ENCODE data around the gene NEK10. TPM values are rescaled to one million over a fixed set of nuclear protein-coding genes. Genes with fewer than 3 reads are reported as not detected.

NEK10 gene
- total RNA-seq, 1 donor from 2014 or later, result 3.3 TPM

GRCh38 chr3:27127879-27128278, 241.3 kb downstream of the NEK10 start:
- TF ChIP-seq CTCF (IDR thresholded peaks at IDR 0.05; ENCODE audit: unreplicated experiment), result no peak
- Mint-ChIP-seq H3K4me1 (ENCODE audit: low read depth) (peaks cover 18% of the 10 kb centered on the region), H3K27ac (no peak overlapping the region), H3K4me3 (ENCODE audit: low read depth) (no peak overlapping the region), H3K36me3 (ENCODE audit: insufficient read depth) (peaks cover 1% of the 10 kb centered on the region), H3K27me3 (no peaks in the 10 kb centered on the region), H3K9me3 (ENCODE audit: low read depth) (peaks cover 6% of the 10 kb centered on the region)
- DNase-seq (ENCODE audit: low spot score, unreplicated experiment), result no peak

GRCh38 chr3:27127195-27127594, 242.0 kb downstream of the NEK10 start:
- no peak for DNase-seq (ENCODE audit: low spot score, unreplicated experiment)
- peaks cover 11% of the 10 kb centered on the region for H3K4me1 Mint-ChIP-seq (ENCODE audit: low read depth)
- H3K9me3 Mint-ChIP-seq (ENCODE audit: low read depth), result no peaks in the 10 kb centered on the region
- no peaks in the 10 kb centered on the region for H3K27me3 Mint-ChIP-seq
- H3K27ac Mint-ChIP-seq, result no peak overlapping the region
- H3K36me3 Mint-ChIP-seq (ENCODE audit: insufficient read depth), result no peaks in the 10 kb centered on the region
- H3K4me3 Mint-ChIP-seq (ENCODE audit: low read depth), result no peak overlapping the region
- TF ChIP-seq CTCF (IDR thresholded peaks at IDR 0.05; ENCODE audit: unreplicated experiment), result no peak

GRCh38 chr3:27125821-27126501, 243.2 kb downstream of the NEK10 start:
- H3K36me3 Mint-ChIP-seq (ENCODE audit: insufficient read depth), result no peaks in the 10 kb centered on the region
- TF ChIP-seq CTCF (IDR thresholded peaks at IDR 0.05; ENCODE audit: unreplicated experiment), result no peak

GRCh38 chr3:27119639-27120038, 249.5 kb downstream of the NEK10 start:
- Mint-ChIP-seq H3K4me3 (ENCODE audit: low read depth) (no peak overlapping the region), H3K27me3 (no peaks in the 10 kb centered on the region), H3K27ac (no peak overlapping the region), H3K4me1 (ENCODE audit: low read depth) (no peaks in the 10 kb centered on the region), H3K36me3 (ENCODE audit: insufficient read depth) (no peaks in the 10 kb centered on the region), H3K9me3 (ENCODE audit: low read depth) (peaks cover 5% of the 10 kb centered on the region)
- DNase-seq (ENCODE audit: low spot score, unreplicated experiment), result no peak
- TF ChIP-seq CTCF (IDR thresholded peaks at IDR 0.05; ENCODE audit: unreplicated experiment), result no peak

More at GRCh38 chr3:27125821-27126501, 243.2 kb downstream of the NEK10 start:
- Mint-ChIP-seq H3K9me3 (ENCODE audit: low read depth) (peaks cover 5% of the 10 kb centered on the region), H3K4me3 (ENCODE audit: low read depth) (no peak overlapping the region), H3K27me3 (no peaks in the 10 kb centered on the region), H3K4me1 (ENCODE audit: low read depth) (peaks cover 11% of the 10 kb centered on the region), H3K27ac (no peak overlapping the region)
- no peak for DNase-seq (ENCODE audit: low spot score, unreplicated experiment)

- Mint-ChIP-seq H3K27ac (no peak overlapping the region), H3K27me3 (no peaks in the 10 kb centered on the region), H3K4me3 (ENCODE audit: low read depth) (no peak overlapping the region), H3K9me3 (ENCODE audit: low read depth) (no peaks in the 10 kb centered on the region), H3K36me3 (ENCODE audit: insufficient read depth) (no peaks in the 10 kb centered on the region), H3K4me1 (ENCODE audit: low read depth) (no peaks in the 10 kb centered on the region)
- DNase-seq (ENCODE audit: low spot score, unreplicated experiment), result no peak
- no peak for TF ChIP-seq CTCF (IDR thresholded peaks at IDR 0.05; ENCODE audit: unreplicated experiment)
Measured at GRCh38 chr3:27115352-27115751, 253.8 kb downstream of the NEK10 start.

Data from progenitor cell of endocrine pancreas (in vitro differentiated cells).